ENCODE data around the gene ZBTB16. TPM values are rescaled to one million over a fixed set of nuclear protein-coding genes. Genes with fewer than 3 reads are reported as not detected.

The ZBTB16 gene
- total RNA-seq, 2 experiments from 2014 or later, result 19.1 to 20.6 TPM

DNA sequence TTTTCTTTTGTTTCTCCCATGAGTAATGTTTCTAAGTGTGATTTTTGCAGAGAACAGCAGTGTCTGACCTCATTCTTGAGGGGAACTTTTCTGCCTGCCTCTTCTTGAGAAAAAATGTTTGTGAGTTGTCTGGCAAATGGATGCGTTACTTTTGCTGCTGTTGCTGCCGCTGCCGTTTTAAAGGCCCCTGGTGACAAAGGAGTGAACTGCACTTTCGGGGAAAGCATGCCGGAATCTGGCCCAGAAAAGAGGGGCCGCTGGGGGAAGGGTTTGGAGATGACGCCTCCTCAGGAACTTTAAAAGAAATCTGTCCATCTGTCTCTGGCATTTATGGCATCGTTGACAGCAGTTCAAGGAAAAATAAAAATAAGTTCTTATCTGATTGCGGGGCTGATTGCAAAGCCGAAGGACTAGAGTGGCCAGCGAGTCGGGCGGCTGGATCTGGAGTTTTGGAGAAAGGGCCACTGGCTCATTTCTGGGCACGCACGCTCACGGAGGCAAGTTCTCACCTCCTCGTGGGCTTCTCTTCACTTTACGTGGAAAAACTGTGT is 16.5 kb downstream of the ZBTB16 start:
- Mint-ChIP-seq H3K27ac (no peak overlapping the region), H3K4me1 (ENCODE audit: low read depth) (peaks cover 68% of the 10 kb centered on the region), H3K36me3 (ENCODE audit: low read depth) (no peaks in the 10 kb centered on the region), H3K27me3 (no peaks in the 10 kb centered on the region), H3K4me3 (peak overlapping the region; percentile 3), H3K9me3 (no peaks in the 10 kb centered on the region)
- TF ChIP-seq, protein P1, sequence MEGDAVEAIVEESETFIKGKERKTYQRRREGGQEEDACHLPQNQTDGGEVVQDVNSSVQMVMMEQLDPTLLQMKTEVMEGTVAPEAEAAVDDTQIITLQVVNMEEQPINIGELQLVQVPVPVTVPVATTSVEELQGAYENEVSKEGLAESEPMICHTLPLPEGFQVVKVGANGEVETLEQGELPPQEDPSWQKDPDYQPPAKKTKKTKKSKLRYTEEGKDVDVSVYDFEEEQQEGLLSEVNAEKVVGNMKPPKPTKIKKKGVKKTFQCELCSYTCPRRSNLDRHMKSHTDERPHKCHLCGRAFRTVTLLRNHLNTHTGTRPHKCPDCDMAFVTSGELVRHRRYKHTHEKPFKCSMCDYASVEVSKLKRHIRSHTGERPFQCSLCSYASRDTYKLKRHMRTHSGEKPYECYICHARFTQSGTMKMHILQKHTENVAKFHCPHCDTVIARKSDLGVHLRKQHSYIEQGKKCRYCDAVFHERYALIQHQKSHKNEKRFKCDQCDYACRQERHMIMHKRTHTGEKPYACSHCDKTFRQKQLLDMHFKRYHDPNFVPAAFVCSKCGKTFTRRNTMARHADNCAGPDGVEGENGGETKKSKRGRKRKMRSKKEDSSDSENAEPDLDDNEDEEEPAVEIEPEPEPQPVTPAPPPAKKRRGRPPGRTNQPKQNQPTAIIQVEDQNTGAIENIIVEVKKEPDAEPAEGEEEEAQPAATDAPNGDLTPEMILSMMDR (IDR thresholded peaks at IDR 0.05), result peak; percentile 65
- ChIA-PET POLR2A (no interaction called here), CTCF (no interaction called here)
- Histone ChIP-seq H3K4me1 (ENCODE audit: insufficient read depth, low read length) (peaks cover 82% of the 10 kb centered on the region), H3K27ac (ENCODE audit: low read depth in 1 of 2, low read length in 2 of 2) (no peak overlapping the region), H3K4me3 (ENCODE audit: low read length) (no peak overlapping the region), H3K27me3 (ENCODE audit: control insufficient read depth in 1 of 2, insufficient read depth in 2 of 2, low read length in 2 of 2) (no peaks in the 10 kb centered on the region), H3K36me3 (ENCODE audit: insufficient read depth, low read length) (no peaks in the 10 kb centered on the region), H3K9me3 (ENCODE audit: control insufficient read depth in 1 of 2, insufficient read depth in 1 of 2, low read length in 2 of 2) (no peaks in the 10 kb centered on the region)
- peak in 10 of 14 experiments; percentile 24 to 72 (median 35) for DNase-seq
- ATAC-seq (ENCODE audit: poor library complexity), result peak; percentile 44
- intact Hi-C loops (cut with DNase I, micrococcal nuclease), result no loop called here

DNA sequence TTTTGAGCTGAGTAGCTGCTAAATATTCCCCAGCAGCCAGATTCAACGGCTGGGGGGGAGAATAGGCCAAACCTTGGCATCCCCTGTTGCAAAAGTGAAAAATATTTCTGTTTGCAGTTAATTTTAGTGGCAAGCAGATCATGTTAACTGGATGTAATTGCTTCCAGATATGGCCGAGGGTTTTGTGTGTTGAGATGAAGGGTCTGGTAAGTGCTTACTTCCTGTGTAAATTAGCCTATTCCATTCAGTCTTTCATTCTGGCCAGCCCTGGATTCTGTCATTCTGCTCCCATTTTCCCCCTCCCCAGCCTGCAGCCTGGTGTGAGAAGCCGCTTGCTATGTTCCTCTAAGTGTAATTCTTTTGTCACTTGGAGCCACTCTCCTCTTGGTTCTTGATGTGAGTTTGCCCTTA is 17.4 kb downstream of the ZBTB16 start:
- no peaks in the 10 kb centered on the region for H3K9me3 Mint-ChIP-seq
- Histone ChIP-seq H3K4me3 (ENCODE audit: low read length) (peak overlapping the region; percentile 29), H3K27ac (ENCODE audit: low read depth in 1 of 2, low read length in 2 of 2) (peak overlapping the region in 1 of 2 donors; percentile 6), H3K36me3 (ENCODE audit: insufficient read depth, low read length) (no peaks in the 10 kb centered on the region), H3K9me3 (ENCODE audit: control insufficient read depth in 1 of 2, insufficient read depth in 1 of 2, low read length in 2 of 2) (no peaks in the 10 kb centered on the region), H3K27me3 (ENCODE audit: control insufficient read depth in 1 of 2, insufficient read depth in 2 of 2, low read length in 2 of 2) (no peaks in the 10 kb centered on the region), H3K4me1 (ENCODE audit: insufficient read depth, low read length) (peaks cover 84% of the 10 kb centered on the region)
- TF ChIP-seq, protein P1 (IDR thresholded peaks at IDR 0.05), result no peak
- peak overlapping the region; percentile 26 for H3K4me3 Mint-ChIP-seq
- H3K27ac Mint-ChIP-seq, result peak overlapping the region; percentile 82
- DNase-seq (no peak), ATAC-seq (ENCODE audit: poor library complexity) (no peak)
- H3K4me1 Mint-ChIP-seq (ENCODE audit: low read depth), result peaks cover 68% of the 10 kb centered on the region
- ChIA-PET POLR2A (no interaction called here), CTCF (no interaction called here)
- H3K36me3 Mint-ChIP-seq (ENCODE audit: low read depth), result no peaks in the 10 kb centered on the region
- H3K27me3 Mint-ChIP-seq, result peaks cover 5% of the 10 kb centered on the region
- intact Hi-C loops (cut with DNase I, micrococcal nuclease), result no loop called here

DNA sequence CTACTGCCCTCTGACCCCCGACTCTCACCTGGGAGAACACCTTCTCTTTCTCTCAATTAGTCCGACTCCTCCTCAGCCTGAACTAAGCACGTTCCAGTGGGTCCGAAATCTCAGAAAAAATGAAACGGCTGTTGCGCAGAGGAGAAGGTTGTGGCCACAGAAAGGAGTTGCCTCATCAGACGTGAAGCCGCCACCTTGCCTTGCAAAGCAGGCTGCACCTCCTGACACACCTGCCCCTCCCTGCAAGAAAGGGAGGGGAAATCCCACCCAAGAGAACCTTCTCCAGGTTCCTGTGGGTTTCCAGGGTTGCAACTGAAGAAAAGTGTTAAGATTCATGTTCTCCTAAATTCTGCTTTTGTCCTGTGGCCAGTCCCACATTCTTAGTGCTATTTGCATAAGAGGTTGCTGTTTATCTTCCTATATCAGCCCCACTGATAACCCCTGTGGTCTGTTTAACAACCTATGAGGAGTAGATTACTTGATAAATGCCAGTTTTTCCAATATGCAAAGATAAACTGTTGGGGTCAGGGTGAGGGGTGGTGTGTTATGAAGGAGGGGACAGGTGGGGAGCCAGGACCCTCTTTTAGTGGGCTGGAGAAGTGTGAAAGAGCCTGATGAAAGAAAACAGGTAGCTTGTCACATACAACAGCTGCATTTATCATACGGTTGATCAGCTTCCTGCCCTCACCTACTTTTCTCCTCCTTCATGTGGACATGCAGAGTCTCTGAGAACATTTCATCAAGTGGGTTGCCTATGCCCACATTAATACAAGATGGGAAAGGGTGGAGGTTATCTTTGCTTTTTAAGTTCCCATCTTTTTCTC is 18.2 kb downstream of the ZBTB16 start:
- H3K4me3 Mint-ChIP-seq, result peak overlapping the region; percentile 79
- Histone ChIP-seq H3K27ac (ENCODE audit: low read depth in 1 of 2, low read length in 2 of 2) (peak overlapping the region; percentile 31 to 32), H3K36me3 (ENCODE audit: insufficient read depth, low read length) (no peaks in the 10 kb centered on the region), H3K9me3 (ENCODE audit: control insufficient read depth in 1 of 2, insufficient read depth in 1 of 2, low read length in 2 of 2) (no peaks in the 10 kb centered on the region), H3K4me1 (ENCODE audit: insufficient read depth, low read length) (peaks cover 84% of the 10 kb centered on the region), H3K4me3 (ENCODE audit: low read length) (peak overlapping the region; percentile 29), H3K27me3 (ENCODE audit: control insufficient read depth in 1 of 2, insufficient read depth in 2 of 2, low read length in 2 of 2) (no peaks in the 10 kb centered on the region)
- no peaks in the 10 kb centered on the region for H3K36me3 Mint-ChIP-seq (ENCODE audit: low read depth)
- TF ChIP-seq, protein P1 (IDR thresholded peaks at IDR 0.05), result no peak
- POLR2A ChIA-PET, result interaction anchor here (0.9 to 2.3 kb wide), 3 partner anchors 12 to 82 kb away, joined by 4 to 13 read pairs (median 5); partner anchors contain the start of gene ZBTB16
- intact Hi-C loops (cut with DNase I, micrococcal nuclease), result no loop called here
- ATAC-seq (ENCODE audit: poor library complexity) (peak; percentile 53), DNase-seq (peak in 6 of 14 experiments; percentile 20 to 76 (median 55))
- peaks cover 9% of the 10 kb centered on the region for H3K27me3 Mint-ChIP-seq
- CTCF ChIA-PET, result no interaction called here
- H3K4me1 Mint-ChIP-seq (ENCODE audit: low read depth), result peaks cover 72% of the 10 kb centered on the region
- peak overlapping the region; percentile 82 for H3K27ac Mint-ChIP-seq
- H3K9me3 Mint-ChIP-seq, result no peaks in the 10 kb centered on the region
